ENCODE measurements around the gene KLHL36.

Gene KLHL36

GRCh38 chr16:84654998-84655397 is 6.7 kb downstream of the KLHL36 start:
- Histone ChIP-seq H3K27ac (no peak overlapping the region), H3K9ac (no peak overlapping the region), H3K4me3 (IDR thresholded peaks at IDR 0.05; ENCODE audit: insufficient read depth, low read depth, low read length) (no peak overlapping the region), H3K27me3 (ENCODE audit: insufficient read depth, low read depth) (no peaks in the 10 kb centered on the region), H3K36me3 (ENCODE audit: insufficient read depth) (no peaks in the 10 kb centered on the region), H3K4me2 (no peak overlapping the region), H3K79me2 (ENCODE audit: insufficient read depth, low read depth) (no peaks in the 10 kb centered on the region), H4K20me1 (ENCODE audit: insufficient read depth) (no peaks in the 10 kb centered on the region), H3K4me1 (ENCODE audit: low read depth, poor library complexity, severe bottlenecking) (no peaks in the 10 kb centered on the region), H2AFZ (ENCODE audit: low read depth) (no peak overlapping the region)
- TF ChIP-seq, protein P1, sequence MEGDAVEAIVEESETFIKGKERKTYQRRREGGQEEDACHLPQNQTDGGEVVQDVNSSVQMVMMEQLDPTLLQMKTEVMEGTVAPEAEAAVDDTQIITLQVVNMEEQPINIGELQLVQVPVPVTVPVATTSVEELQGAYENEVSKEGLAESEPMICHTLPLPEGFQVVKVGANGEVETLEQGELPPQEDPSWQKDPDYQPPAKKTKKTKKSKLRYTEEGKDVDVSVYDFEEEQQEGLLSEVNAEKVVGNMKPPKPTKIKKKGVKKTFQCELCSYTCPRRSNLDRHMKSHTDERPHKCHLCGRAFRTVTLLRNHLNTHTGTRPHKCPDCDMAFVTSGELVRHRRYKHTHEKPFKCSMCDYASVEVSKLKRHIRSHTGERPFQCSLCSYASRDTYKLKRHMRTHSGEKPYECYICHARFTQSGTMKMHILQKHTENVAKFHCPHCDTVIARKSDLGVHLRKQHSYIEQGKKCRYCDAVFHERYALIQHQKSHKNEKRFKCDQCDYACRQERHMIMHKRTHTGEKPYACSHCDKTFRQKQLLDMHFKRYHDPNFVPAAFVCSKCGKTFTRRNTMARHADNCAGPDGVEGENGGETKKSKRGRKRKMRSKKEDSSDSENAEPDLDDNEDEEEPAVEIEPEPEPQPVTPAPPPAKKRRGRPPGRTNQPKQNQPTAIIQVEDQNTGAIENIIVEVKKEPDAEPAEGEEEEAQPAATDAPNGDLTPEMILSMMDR (conservative IDR thresholded peaks at IDR 0.05; ENCODE audit: low read depth, low read length): no peak

DNA sequence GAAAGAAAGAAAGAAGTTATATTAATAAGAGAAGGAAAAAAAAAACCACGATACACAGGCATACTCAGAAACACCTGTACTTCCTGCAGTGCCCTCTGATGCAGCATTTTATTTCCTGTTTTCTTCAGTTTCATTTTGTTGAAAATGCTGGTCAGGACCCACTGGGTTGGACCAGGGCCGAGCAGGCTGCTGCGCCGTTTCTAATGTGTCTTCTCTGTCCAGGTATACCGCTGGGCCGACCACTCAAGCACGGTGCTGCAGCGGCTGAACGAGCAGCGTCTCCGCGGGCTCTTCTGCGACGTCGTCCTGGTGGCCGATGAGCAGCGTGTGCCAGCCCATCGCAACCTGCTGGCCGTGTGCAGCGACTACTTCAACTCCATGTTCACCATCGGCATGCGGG is 8.3 kb downstream of the KLHL36 start:
- H2AFZ ChIP-seq (ENCODE audit: low read depth): no peak overlapping the region
- no peak overlapping the region for H3K9ac ChIP-seq
- TF ChIP-seq, protein P1 (conservative IDR thresholded peaks at IDR 0.05; ENCODE audit: low read depth, low read length): no peak
- no peak overlapping the region for H3K27ac ChIP-seq
- no peaks in the 10 kb centered on the region for H3K79me2 ChIP-seq (ENCODE audit: insufficient read depth, low read depth)
- no peaks in the 10 kb centered on the region for H4K20me1 ChIP-seq (ENCODE audit: insufficient read depth)
- H3K36me3 ChIP-seq (ENCODE audit: insufficient read depth): no peaks in the 10 kb centered on the region
- H3K27me3 ChIP-seq (ENCODE audit: insufficient read depth, low read depth): no peaks in the 10 kb centered on the region
- H3K4me1 ChIP-seq (ENCODE audit: low read depth, poor library complexity, severe bottlenecking): no peaks in the 10 kb centered on the region
- no peak overlapping the region for H3K4me3 ChIP-seq (IDR thresholded peaks at IDR 0.05; ENCODE audit: insufficient read depth, low read depth, low read length)
- no peak overlapping the region for H3K4me2 ChIP-seq

DNA sequence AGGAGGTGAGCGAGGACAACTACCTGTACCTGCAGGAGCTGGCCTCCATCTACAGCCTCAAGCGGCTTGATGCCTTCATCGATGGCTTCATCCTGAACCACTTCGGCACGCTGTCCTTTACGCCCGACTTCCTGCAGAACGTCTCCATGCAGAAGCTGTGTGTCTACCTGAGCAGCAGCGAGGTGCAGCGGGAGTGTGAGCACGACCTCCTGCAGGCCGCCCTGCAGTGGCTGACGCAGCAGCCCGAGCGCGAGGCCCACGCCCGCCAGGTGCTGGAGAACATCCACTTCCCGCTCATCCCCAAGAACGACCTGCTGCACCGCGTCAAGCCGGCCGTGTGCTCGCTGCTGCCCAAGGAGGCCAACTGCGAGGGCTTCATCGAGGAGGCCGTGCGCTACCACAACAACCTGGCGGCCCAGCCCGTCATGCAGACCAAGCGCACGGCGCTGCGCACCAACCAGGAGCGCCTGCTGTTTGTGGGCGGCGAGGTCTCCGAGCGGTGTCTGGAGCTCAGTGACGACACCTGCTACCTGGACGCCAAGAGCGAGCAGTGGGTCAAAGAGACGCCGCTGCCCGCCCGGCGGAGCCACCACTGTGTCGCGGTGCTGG is 9.0 kb downstream of the KLHL36 start:
- H3K4me2 ChIP-seq: no peak overlapping the region

GRCh38 chr16:84658690-84659089 is 10.4 kb downstream of the KLHL36 start:
- H2AFZ ChIP-seq (ENCODE audit: low read depth): no peak overlapping the region
- no peaks in the 10 kb centered on the region for H3K4me1 ChIP-seq (ENCODE audit: low read depth, poor library complexity, severe bottlenecking)
- no peak overlapping the region for H3K27ac ChIP-seq
- no peaks in the 10 kb centered on the region for H4K20me1 ChIP-seq (ENCODE audit: insufficient read depth)
- no peaks in the 10 kb centered on the region for H3K79me2 ChIP-seq (ENCODE audit: insufficient read depth, low read depth)
- no peak overlapping the region for H3K4me2 ChIP-seq
- no peak overlapping the region for H3K4me3 ChIP-seq (IDR thresholded peaks at IDR 0.05; ENCODE audit: insufficient read depth, low read depth, low read length)
- H3K27me3 ChIP-seq (ENCODE audit: insufficient read depth, low read depth): no peaks in the 10 kb centered on the region
- TF ChIP-seq, protein P1 (conservative IDR thresholded peaks at IDR 0.05; ENCODE audit: low read depth, low read length): no peak
- H3K36me3 ChIP-seq (ENCODE audit: insufficient read depth): no peaks in the 10 kb centered on the region; the same call in 1 of the 2 replicates
- H3K9ac ChIP-seq: no peak overlapping the region

More for the DNA sequence above, 9.0 kb downstream of the KLHL36 start:
- TF ChIP-seq, protein P1 (conservative IDR thresholded peaks at IDR 0.05; ENCODE audit: low read depth, low read length): no peak
- Histone ChIP-seq H3K4me3 (IDR thresholded peaks at IDR 0.05; ENCODE audit: insufficient read depth, low read depth, low read length) (no peak overlapping the region), H3K4me1 (ENCODE audit: low read depth, poor library complexity, severe bottlenecking) (no peaks in the 10 kb centered on the region), H3K27ac (no peak overlapping the region), H3K79me2 (ENCODE audit: insufficient read depth, low read depth) (no peaks in the 10 kb centered on the region), H3K27me3 (ENCODE audit: insufficient read depth, low read depth) (no peaks in the 10 kb centered on the region), H3K36me3 (ENCODE audit: insufficient read depth) (no peaks in the 10 kb centered on the region), H4K20me1 (ENCODE audit: insufficient read depth) (no peaks in the 10 kb centered on the region), H2AFZ (ENCODE audit: low read depth) (no peak overlapping the region), H3K9ac (no peak overlapping the region)
